HL-60 (cell line): ENCODE measurements around the gene SIPA1.

Source experiments
- DNase-seq, 2 experiments: peaks; one replicate each; pipeline ENCODE4 v3.0.0-alpha.2; 2010 to 2020; ENCODE audit warnings: low read depth in 1 of 2, low spot score in 1 of 2
- H3K27ac ChIP-seq: fragments of 250-450 bp; sonication (Bioruptor Pico); replicated peaks from 2 replicates; pipeline ENCODE4 v1.5.1; 2020; ENCODE audit warnings: mild to moderate bottlenecking, moderate library complexity
- H3K27me3 ChIP-seq: fragments of 250-450 bp; sonication (Bioruptor Pico); 2 replicates; pipeline ENCODE4 v1.5.1; 2021; ENCODE audit warnings: mild to moderate bottlenecking, moderate library complexity; ENCODE audit not compliant: insufficient read depth, poor library complexity, severe bottlenecking
- H3K4me3 ChIP-seq: replicated peaks from 2 replicates; pipeline ENCODE4 v1.5.1; 2011; ENCODE audit warnings: mild to moderate bottlenecking, control low read depth, low read length; ENCODE audit not compliant: insufficient read depth
- GABPA ChIP-seq: IDR thresholded peaks from 2 replicates; pipeline ENCODE4 v1.6.1; 2012; ENCODE audit warnings: low read depth
- POLR2AphosphoS5 ChIP-seq: IDR thresholded peaks from 2 replicates; pipeline ENCODE4 v1.6.1; 2012; ENCODE audit warnings: low read depth
- SPI1 ChIP-seq: IDR thresholded peaks from 2 replicates; pipeline ENCODE4 v1.6.1; 2012; ENCODE audit warnings: low read depth, mild to moderate bottlenecking, borderline replicate concordance
- long read RNA-seq: library from polyadenylated mRNA; unstranded; transcript quantifications from one replicate; pipeline ENCODE4 v2.0.0, GENCODE V29; 2020
- TF ChIP-seq, protein P1 (sequence below): IDR thresholded peaks from 2 replicates; pipeline ENCODE4 v1.6.1; 2012; ENCODE audit warnings: low read depth; ENCODE audit not compliant: insufficient replicate concordance
- TF ChIP-seq, protein P2 (sequence below): IDR thresholded peaks from one replicate; pipeline ENCODE4 v1.5.1; 2011; ENCODE audit warnings: low read length, control low read depth, inconsistent platforms; ENCODE audit not compliant: insufficient read depth

Gene SIPA1, protein sequence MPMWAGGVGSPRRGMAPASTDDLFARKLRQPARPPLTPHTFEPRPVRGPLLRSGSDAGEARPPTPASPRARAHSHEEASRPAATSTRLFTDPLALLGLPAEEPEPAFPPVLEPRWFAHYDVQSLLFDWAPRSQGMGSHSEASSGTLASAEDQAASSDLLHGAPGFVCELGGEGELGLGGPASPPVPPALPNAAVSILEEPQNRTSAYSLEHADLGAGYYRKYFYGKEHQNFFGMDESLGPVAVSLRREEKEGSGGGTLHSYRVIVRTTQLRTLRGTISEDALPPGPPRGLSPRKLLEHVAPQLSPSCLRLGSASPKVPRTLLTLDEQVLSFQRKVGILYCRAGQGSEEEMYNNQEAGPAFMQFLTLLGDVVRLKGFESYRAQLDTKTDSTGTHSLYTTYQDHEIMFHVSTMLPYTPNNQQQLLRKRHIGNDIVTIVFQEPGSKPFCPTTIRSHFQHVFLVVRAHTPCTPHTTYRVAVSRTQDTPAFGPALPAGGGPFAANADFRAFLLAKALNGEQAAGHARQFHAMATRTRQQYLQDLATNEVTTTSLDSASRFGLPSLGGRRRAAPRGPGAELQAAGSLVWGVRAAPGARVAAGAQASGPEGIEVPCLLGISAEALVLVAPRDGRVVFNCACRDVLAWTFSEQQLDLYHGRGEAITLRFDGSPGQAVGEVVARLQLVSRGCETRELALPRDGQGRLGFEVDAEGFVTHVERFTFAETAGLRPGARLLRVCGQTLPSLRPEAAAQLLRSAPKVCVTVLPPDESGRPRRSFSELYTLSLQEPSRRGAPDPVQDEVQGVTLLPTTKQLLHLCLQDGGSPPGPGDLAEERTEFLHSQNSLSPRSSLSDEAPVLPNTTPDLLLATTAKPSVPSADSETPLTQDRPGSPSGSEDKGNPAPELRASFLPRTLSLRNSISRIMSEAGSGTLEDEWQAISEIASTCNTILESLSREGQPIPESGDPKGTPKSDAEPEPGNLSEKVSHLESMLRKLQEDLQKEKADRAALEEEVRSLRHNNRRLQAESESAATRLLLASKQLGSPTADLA
- long read RNA-seq, partial matches to known transcripts: 9 of 12 reads
- long read RNA-seq, other reads (novel, unspliced or antisense): 2 of 12 reads

DNA sequence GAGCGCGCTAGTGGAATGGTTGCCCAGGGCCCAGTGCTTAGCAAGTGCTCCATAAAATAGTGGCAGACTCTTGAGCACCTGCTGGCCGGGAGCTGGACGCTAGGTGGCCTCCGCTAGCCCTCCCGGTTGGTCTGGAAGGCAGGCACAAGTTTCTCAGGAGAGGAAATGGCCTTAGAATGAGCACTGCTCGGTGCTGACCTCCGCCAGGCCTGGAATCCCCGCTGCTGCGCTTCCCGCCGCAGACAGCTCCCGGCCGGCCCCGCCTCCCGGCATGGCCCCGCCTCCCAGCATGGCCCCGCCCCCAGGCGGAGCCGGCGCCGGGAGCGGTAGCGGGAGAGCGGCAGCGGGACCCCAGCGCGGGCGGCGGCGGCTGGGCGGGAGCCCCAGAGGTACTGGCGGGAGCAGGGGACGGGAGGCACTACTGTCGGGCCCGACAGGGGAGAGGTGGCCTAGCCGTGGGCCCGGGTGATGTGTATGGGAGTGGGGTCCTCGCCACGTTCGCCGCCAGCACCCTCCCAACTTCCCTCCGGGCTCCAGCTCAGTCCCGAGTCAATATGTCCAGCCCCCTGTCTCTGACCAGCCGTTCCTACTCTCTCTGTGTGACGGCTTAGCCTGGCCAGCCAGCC lies at the start of gene SIPA1:
Gene SIPA1 (plus strand): TSS at position 308 of the 626 bp plus-strand sequence. CDS start 2,821 bp downstream, outside the sequence.
- no peaks in the 10 kb centered on the region for H3K27me3 ChIP-seq

DNA sequence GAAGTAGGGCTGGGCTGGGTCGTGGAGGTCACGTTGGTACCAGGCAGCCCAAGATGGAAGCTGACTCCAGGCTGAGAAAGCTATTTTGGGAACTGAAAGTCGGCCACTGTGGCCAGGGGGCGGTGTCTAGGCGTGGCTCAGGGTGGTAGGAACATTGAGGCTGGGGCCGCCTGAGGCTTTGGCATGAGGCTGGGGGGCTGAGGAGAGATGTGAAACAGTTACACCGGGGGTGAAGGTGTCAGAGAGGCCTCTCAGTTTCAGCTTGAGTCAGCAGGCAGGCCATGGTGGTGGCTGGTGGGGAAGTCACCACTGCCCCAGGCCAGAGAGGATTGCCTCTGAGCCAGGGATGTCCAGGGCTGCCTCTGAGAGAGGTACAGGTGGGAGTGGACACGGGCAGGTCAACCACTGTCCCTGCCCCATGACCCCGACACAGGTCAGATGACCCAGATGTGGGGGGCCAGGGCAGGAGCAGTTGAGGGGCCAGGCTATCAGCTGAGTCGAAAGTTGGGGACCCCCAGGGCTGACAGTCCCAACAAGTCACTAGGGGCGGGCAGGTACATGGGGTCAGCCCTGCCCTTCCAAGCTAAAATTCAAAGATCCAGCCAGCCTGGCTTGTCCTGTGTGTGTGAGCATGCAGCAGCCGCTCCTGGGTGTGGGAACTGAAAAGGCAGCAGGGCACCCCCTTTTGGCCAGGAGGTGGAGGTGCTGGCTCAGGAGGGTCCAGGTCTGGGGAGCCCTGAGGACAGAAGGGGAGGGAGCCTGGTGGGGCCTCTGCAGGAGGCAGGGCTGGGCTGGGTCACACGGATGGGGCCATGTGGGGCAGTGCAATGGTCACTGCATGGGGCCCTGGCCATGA lies 49.5 kb upstream of the SIPA1 start:
- Histone ChIP-seq H3K27ac (peak overlapping the region; percentile 46), H3K4me3 (no peak overlapping the region), H3K27me3 (no peaks in the 10 kb centered on the region)
- TF ChIP-seq, protein P1, sequence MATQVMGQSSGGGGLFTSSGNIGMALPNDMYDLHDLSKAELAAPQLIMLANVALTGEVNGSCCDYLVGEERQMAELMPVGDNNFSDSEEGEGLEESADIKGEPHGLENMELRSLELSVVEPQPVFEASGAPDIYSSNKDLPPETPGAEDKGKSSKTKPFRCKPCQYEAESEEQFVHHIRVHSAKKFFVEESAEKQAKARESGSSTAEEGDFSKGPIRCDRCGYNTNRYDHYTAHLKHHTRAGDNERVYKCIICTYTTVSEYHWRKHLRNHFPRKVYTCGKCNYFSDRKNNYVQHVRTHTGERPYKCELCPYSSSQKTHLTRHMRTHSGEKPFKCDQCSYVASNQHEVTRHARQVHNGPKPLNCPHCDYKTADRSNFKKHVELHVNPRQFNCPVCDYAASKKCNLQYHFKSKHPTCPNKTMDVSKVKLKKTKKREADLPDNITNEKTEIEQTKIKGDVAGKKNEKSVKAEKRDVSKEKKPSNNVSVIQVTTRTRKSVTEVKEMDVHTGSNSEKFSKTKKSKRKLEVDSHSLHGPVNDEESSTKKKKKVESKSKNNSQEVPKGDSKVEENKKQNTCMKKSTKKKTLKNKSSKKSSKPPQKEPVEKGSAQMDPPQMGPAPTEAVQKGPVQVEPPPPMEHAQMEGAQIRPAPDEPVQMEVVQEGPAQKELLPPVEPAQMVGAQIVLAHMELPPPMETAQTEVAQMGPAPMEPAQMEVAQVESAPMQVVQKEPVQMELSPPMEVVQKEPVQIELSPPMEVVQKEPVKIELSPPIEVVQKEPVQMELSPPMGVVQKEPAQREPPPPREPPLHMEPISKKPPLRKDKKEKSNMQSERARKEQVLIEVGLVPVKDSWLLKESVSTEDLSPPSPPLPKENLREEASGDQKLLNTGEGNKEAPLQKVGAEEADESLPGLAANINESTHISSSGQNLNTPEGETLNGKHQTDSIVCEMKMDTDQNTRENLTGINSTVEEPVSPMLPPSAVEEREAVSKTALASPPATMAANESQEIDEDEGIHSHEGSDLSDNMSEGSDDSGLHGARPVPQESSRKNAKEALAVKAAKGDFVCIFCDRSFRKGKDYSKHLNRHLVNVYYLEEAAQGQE: no peak
- TF ChIP-seq, protein P2, sequence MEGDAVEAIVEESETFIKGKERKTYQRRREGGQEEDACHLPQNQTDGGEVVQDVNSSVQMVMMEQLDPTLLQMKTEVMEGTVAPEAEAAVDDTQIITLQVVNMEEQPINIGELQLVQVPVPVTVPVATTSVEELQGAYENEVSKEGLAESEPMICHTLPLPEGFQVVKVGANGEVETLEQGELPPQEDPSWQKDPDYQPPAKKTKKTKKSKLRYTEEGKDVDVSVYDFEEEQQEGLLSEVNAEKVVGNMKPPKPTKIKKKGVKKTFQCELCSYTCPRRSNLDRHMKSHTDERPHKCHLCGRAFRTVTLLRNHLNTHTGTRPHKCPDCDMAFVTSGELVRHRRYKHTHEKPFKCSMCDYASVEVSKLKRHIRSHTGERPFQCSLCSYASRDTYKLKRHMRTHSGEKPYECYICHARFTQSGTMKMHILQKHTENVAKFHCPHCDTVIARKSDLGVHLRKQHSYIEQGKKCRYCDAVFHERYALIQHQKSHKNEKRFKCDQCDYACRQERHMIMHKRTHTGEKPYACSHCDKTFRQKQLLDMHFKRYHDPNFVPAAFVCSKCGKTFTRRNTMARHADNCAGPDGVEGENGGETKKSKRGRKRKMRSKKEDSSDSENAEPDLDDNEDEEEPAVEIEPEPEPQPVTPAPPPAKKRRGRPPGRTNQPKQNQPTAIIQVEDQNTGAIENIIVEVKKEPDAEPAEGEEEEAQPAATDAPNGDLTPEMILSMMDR: peak; percentile 70
- TF ChIP-seq SPI1 (0 out of 2 replicates have a peak, but pooled peaks have one; percentile 1), GABPA (no peak), POLR2AphosphoS5 (no peak)
- DNase-seq: peak in 1 of 2 experiments; percentile 84

More for the DNA sequence above, at the start of gene SIPA1:
- peak; percentile 62 to 66 for DNase-seq
- TF ChIP-seq SPI1 (no peak), POLR2AphosphoS5 (peak; percentile 67; the same call in 1 of the 2 replicates)
- H3K27ac ChIP-seq: peak within 1 kb of the TSS; percentile 99
- H3K4me3 ChIP-seq: peak within 1 kb of the TSS; percentile 85

DNA sequence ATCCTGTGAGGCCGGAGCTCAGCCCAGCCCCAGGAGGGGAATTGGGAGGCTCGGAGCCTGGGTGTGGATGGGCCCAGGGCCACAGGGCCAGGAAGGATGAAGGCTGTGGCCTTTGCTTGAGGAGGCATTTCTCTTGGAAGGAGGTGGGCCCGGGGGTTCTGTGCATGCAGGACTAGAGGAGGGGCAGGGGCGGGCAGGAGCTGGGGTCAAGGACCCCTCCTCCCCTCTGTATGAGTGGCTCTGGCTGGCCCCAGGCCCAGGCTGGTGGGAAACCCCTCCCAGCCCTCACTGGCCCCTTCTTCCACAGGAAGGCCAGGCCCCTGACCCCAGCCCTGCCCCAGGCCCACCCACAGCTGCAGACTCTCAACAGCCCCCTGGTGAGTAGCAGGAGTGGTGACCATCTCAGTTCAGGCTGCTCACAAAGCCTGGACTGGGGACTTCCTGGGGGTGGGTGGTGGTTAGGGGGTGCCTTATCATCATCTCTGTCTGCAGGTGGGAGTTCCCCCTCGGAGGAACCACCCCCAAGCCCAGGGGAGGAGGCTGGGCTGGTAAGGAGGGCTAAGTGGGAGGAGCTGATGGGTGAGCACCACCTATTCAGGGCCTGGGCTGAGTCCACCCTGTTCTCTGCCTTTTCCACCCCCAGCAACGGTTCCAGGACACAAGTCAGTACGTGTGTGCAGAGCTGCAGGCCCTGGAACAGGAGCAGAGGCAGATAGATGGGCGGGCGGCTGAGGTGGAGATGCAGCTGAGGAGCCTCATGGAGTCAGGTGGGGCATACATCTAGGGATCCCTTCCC lies 48.3 kb upstream of the SIPA1 start:
- no peak overlapping the region for H3K27ac ChIP-seq

More for the DNA sequence above, 48.3 kb upstream of the SIPA1 start:
- Histone ChIP-seq H3K27me3 (no peaks in the 10 kb centered on the region), H3K4me3 (no peak overlapping the region)
- TF ChIP-seq SPI1: no peak
- TF ChIP-seq, protein P1: no peak
- no peak for TF ChIP-seq POLR2AphosphoS5
- TF ChIP-seq GABPA: no peak
- TF ChIP-seq, protein P2: no peak
- no peak for DNase-seq
